ENCODE measurements around the gene NSD2. TPM values are rescaled to one million over a fixed set of nuclear protein-coding genes. Genes with fewer than 3 reads are reported as not detected.

The NSD2 gene
- total RNA-seq, 1 donor = 67.8 TPM

GRCh38 chr4:1871471-1872021 is 353 bp downstream of the NSD2 start:
- DNase-seq (ENCODE audit: low read depth) = no peak
- no peak for TF ChIP-seq CTCF (IDR thresholded peaks at IDR 0.05; ENCODE audit: insufficient read depth, low read depth, low read length)
- H3K4me3 ChIP-seq (ENCODE audit: low read depth, low read length) = peak overlapping the region; percentile 73

GRCh38 chr4:1872870-1873269 is 1.7 kb downstream of the NSD2 start:
- H3K4me3 ChIP-seq (ENCODE audit: low read depth, low read length) = peak overlapping the region; percentile 73

GRCh38 chr4:1873291-1873690 is 2.1 kb downstream of the NSD2 start:
- no peak for DNase-seq (ENCODE audit: low read depth)
- no peak for TF ChIP-seq CTCF (IDR thresholded peaks at IDR 0.05; ENCODE audit: insufficient read depth, low read depth, low read length)
- H3K4me3 ChIP-seq (ENCODE audit: low read depth, low read length) = no peak overlapping the region

More at GRCh38 chr4:1872870-1873269, 1.7 kb downstream of the NSD2 start:
- DNase-seq (ENCODE audit: low read depth) = no peak
- TF ChIP-seq CTCF (IDR thresholded peaks at IDR 0.05; ENCODE audit: insufficient read depth, low read depth, low read length) = no peak

- TF ChIP-seq CTCF (IDR thresholded peaks at IDR 0.05; ENCODE audit: insufficient read depth, low read depth, low read length) = no peak
- H3K4me3 ChIP-seq (ENCODE audit: low read depth, low read length) = no peak overlapping the region
- no peak for DNase-seq (ENCODE audit: low read depth)
Observed at GRCh38 chr4:1873776-1874175, 2.6 kb downstream of the NSD2 start.

- TF ChIP-seq CTCF (IDR thresholded peaks at IDR 0.05; ENCODE audit: insufficient read depth, low read depth, low read length) = no peak
- no peak for DNase-seq (ENCODE audit: low read depth)
- no peak overlapping the region for H3K4me3 ChIP-seq (ENCODE audit: low read depth, low read length)
Observed at GRCh38 chr4:1874201-1874600, 3.0 kb downstream of the NSD2 start.

- DNase-seq (ENCODE audit: low read depth) = no peak
- TF ChIP-seq CTCF (IDR thresholded peaks at IDR 0.05; ENCODE audit: insufficient read depth, low read depth, low read length) = no peak
- H3K4me3 ChIP-seq (ENCODE audit: low read depth, low read length) = no peak overlapping the region
Observed at GRCh38 chr4:1879485-1879884, 8.3 kb downstream of the NSD2 start.

- TF ChIP-seq CTCF (IDR thresholded peaks at IDR 0.05; ENCODE audit: insufficient read depth, low read depth, low read length) = no peak
- no peak for DNase-seq (ENCODE audit: low read depth)
- no peak overlapping the region for H3K4me3 ChIP-seq (ENCODE audit: low read depth, low read length)
Observed at GRCh38 chr4:1880332-1880731, 9.1 kb downstream of the NSD2 start.
